Astrocyte (in vitro differentiated cells and primary cell): ENCODE data around the gene TDP1. TPM values are rescaled to one million over a fixed set of nuclear protein-coding genes. Genes with fewer than 3 reads are reported as not detected.
A peak's percentile ranks its signal among the peaks of the same experiment; 100 is the strongest.

ENCODE experiments used
- DNase-seq: peaks from one replicate; pipeline ENCODE4 v3.0.0-alpha.2; 2010; ENCODE audit warnings: low read depth
- FAIRE-seq: peaks from 2 replicates; lab custom pipeline; 2011; peaks lifted over from hg19 to GRCh38; lab: Jason Lieb, UNC
- H2AFZ ChIP-seq: 2 replicates; pipeline ENCODE4 v1.6.0; 2012; ENCODE audit warnings: low read depth, low read length, inconsistent platforms
- H3K27ac ChIP-seq: 2 replicates; pipeline ENCODE4 v1.5.1; 2011; ENCODE audit warnings: low read depth, low read length, inconsistent platforms
- H3K27me3 ChIP-seq: 2 replicates; pipeline ENCODE4 v1.6.0; 2011; ENCODE audit warnings: low read length, inconsistent platforms; ENCODE audit not compliant: insufficient read depth
- H3K36me3 ChIP-seq: 2 replicates; pipeline ENCODE4 v1.5.1; 2011; ENCODE audit warnings: low read length, inconsistent platforms; ENCODE audit not compliant: insufficient read depth
- H3K4me1 ChIP-seq: 2 replicates; pipeline ENCODE4 v1.5.1; 2011; ENCODE audit warnings: low read length, inconsistent platforms; ENCODE audit not compliant: insufficient read depth
- H3K4me2 ChIP-seq: 2 replicates; pipeline ENCODE4 v1.6.0; 2012; ENCODE audit warnings: low read length, inconsistent platforms
- H3K4me3 ChIP-seq: 2 replicates; pipeline ENCODE4 v1.5.1; 2011; ENCODE audit warnings: low read depth, mild to moderate bottlenecking, low read length, inconsistent platforms; ENCODE audit not compliant: insufficient read depth
- H3K79me2 ChIP-seq: 2 replicates; pipeline ENCODE4 v1.6.0; 2012; ENCODE audit warnings: mild to moderate bottlenecking, low read length, inconsistent platforms; ENCODE audit not compliant: insufficient read depth
- H3K9ac ChIP-seq: 2 replicates; pipeline ENCODE4 v1.6.0; 2012; ENCODE audit warnings: mild to moderate bottlenecking, low read length, inconsistent platforms
- H3K9me3 ChIP-seq: 2 replicates; pipeline ENCODE4 v1.5.1; 2012; ENCODE audit warnings: low read depth, mild to moderate bottlenecking, low read length, inconsistent platforms; ENCODE audit not compliant: insufficient read depth
- H4K20me1 ChIP-seq: 2 replicates; pipeline ENCODE4 v1.6.0; 2012; ENCODE audit warnings: low read length, inconsistent platforms; ENCODE audit not compliant: insufficient read depth
- H3K27ac Mint-ChIP-seq: one replicate; pipeline ENCODE4 v1.8.0; 2021; ENCODE audit warnings: mild to moderate bottlenecking, mixed read lengths; ENCODE audit not compliant: unreplicated experiment
- H3K27me3 Mint-ChIP-seq: one replicate; pipeline ENCODE4 v1.8.0; 2021; ENCODE audit warnings: low read depth, mixed read lengths; ENCODE audit not compliant: unreplicated experiment
- H3K36me3 Mint-ChIP-seq: one replicate; pipeline ENCODE4 v1.8.0; 2021; ENCODE audit warnings: low read depth, mixed read lengths; ENCODE audit not compliant: unreplicated experiment
- H3K4me1 Mint-ChIP-seq: one replicate; pipeline ENCODE4 v1.8.0; 2021; ENCODE audit warnings: low read depth, mixed read lengths; ENCODE audit not compliant: unreplicated experiment
- H3K4me3 Mint-ChIP-seq: one replicate; pipeline ENCODE4 v1.8.0; 2021; ENCODE audit warnings: mild to moderate bottlenecking, moderate library complexity, mixed read lengths; ENCODE audit not compliant: unreplicated experiment
- H3K9me3 Mint-ChIP-seq: one replicate; pipeline ENCODE4 v1.8.0; 2021; ENCODE audit warnings: mild to moderate bottlenecking, mixed read lengths; ENCODE audit not compliant: unreplicated experiment
- EZH2 ChIP-seq: IDR thresholded peaks from 2 replicates; pipeline ENCODE4 v1.6.1; 2012; ENCODE audit warnings: mild to moderate bottlenecking, low read length, inconsistent platforms; ENCODE audit not compliant: insufficient read depth
- total RNA-seq: library from RNA; stranded (reverse); gene quantifications from 2 replicates; pipeline ENCODE4 v1.2.1, GENCODE V29; 2021
- TF ChIP-seq, protein P1 (sequence below): IDR thresholded peaks from 2 replicates; pipeline ENCODE4 v1.5.1; 2011; ENCODE audit warnings: low read depth, mild to moderate bottlenecking, inconsistent platforms, low read length, moderate library complexity; ENCODE audit not compliant: insufficient read depth

The TDP1 gene
- total RNA-seq, 1 donor from 2014 or later, result 17.0 TPM

GRCh38 chr14:90093942-90094595, 138.3 kb downstream of the TDP1 start:
- DNase-seq, result peak; percentile 82
- no peak overlapping the region for H2AFZ ChIP-seq
- Mint-ChIP-seq H3K27me3 (no peaks in the 10 kb centered on the region), H3K9me3 (peaks cover 6% of the 10 kb centered on the region), H3K4me3 (no peak overlapping the region), H3K4me1 (peaks cover 4% of the 10 kb centered on the region), H3K36me3 (no peaks in the 10 kb centered on the region), H3K27ac (no peak overlapping the region)
- H3K4me1 ChIP-seq, result peaks cover 9% of the 10 kb centered on the region
- peak overlapping the region; percentile 11 for H3K4me2 ChIP-seq
- H3K4me3 ChIP-seq, result peak overlapping the region; percentile 17
- no peak for TF ChIP-seq EZH2
- TF ChIP-seq, protein P1, sequence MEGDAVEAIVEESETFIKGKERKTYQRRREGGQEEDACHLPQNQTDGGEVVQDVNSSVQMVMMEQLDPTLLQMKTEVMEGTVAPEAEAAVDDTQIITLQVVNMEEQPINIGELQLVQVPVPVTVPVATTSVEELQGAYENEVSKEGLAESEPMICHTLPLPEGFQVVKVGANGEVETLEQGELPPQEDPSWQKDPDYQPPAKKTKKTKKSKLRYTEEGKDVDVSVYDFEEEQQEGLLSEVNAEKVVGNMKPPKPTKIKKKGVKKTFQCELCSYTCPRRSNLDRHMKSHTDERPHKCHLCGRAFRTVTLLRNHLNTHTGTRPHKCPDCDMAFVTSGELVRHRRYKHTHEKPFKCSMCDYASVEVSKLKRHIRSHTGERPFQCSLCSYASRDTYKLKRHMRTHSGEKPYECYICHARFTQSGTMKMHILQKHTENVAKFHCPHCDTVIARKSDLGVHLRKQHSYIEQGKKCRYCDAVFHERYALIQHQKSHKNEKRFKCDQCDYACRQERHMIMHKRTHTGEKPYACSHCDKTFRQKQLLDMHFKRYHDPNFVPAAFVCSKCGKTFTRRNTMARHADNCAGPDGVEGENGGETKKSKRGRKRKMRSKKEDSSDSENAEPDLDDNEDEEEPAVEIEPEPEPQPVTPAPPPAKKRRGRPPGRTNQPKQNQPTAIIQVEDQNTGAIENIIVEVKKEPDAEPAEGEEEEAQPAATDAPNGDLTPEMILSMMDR, result no peak
- no peaks in the 10 kb centered on the region for H3K79me2 ChIP-seq
- H4K20me1 ChIP-seq, result no peaks in the 10 kb centered on the region
- H3K27me3 ChIP-seq, result peaks cover 2% of the 10 kb centered on the region
- H3K9ac ChIP-seq, result no peak overlapping the region
- H3K9me3 ChIP-seq, result no peaks in the 10 kb centered on the region
- FAIRE-seq, result peak; percentile 17
- no peak overlapping the region for H3K27ac ChIP-seq
- H3K36me3 ChIP-seq, result no peaks in the 10 kb centered on the region

Other genes starting within 250 kb of the TDP1 start
- 7.5 and 7.6 TPM in 2 replicates for gene EFCAB11, start 1.2 kb upstream of the TDP1 start, total RNA-seq
- gene KCNK13, start 106.1 kb downstream of the TDP1 start, total RNA-seq, result 0.09 TPM in 1 of 2 replicates, not detected in the other